Measurements from ENCODE around the gene ADIPOQ.

GRCh38 chr3:186831798-186832197, 10.7 kb upstream of the ADIPOQ start:
- TF ChIP-seq CTCF (IDR thresholded peaks at IDR 0.05) (no peak), POLR2AphosphoS5 (IDR thresholded peaks at IDR 0.05) (no peak), POLR2A (IDR thresholded peaks at IDR 0.05) (no peak)
